Dermis blood vessel endothelial cell (primary cell): ENCODE results near the gene MBP. TPM values are rescaled to one million over a fixed set of nuclear protein-coding genes. Genes with fewer than 3 reads are reported as not detected.

Source experiments
- DNase-seq: peaks from one replicate; pipeline ENCODE4 v3.0.0; 2010
- total RNA-seq: library from RNA; depleted of rRNA; stranded (reverse); fragments of >200 nt; gene quantifications from 2 replicates; pipeline ENCODE4 v1.2.3, GENCODE V29; 2014

MBP gene
- 5.6 and 6.3 TPM in 2 replicates for total RNA-seq

- DNase-seq = peak; percentile 21
These were observed at the start of gene MBP for GRCh38 chr18:77132369-77133050. MBP (minus strand) TSS chr18:77132783; CDS start chr18:77105261, 27,522 bp downstream.

GRCh38 chr18:77181950-77182707 lies 49.5 kb upstream of the MBP start:
- DNase-seq = no peak

GRCh38 chr18:77178559-77178958 lies 46.0 kb upstream of the MBP start:
- no peak for DNase-seq

- DNase-seq = no peak
These were observed 44.4 kb upstream of the MBP start for GRCh38 chr18:77177009-77177408.

GRCh38 chr18:77173275-77174030 lies 40.9 kb upstream of the MBP start:
- DNase-seq = no peak

GRCh38 chr18:77170890-77171410 lies 38.4 kb upstream of the MBP start:
- DNase-seq = no peak

GRCh38 chr18:77168811-77169311 lies 36.3 kb upstream of the MBP start:
- DNase-seq = no peak

GRCh38 chr18:77167251-77167650 lies 34.7 kb upstream of the MBP start:
- no peak for DNase-seq

- DNase-seq = no peak
These were observed 33.9 kb upstream of the MBP start for GRCh38 chr18:77166523-77166922.

- no peak for DNase-seq
These were observed 33.1 kb upstream of the MBP start for GRCh38 chr18:77165503-77166188.

- DNase-seq = no peak
These were observed 32.3 kb upstream of the MBP start for GRCh38 chr18:77164763-77165485.

- DNase-seq = no peak
These were observed 31.4 kb upstream of the MBP start for GRCh38 chr18:77164026-77164425.

- no peak for DNase-seq
These were observed 30.0 kb upstream of the MBP start for GRCh38 chr18:77162580-77162979.

GRCh38 chr18:77161961-77162360 lies 29.4 kb upstream of the MBP start:
- no peak for DNase-seq

- no peak for DNase-seq
These were observed 28.8 kb upstream of the MBP start for GRCh38 chr18:77161383-77161782.

GRCh38 chr18:77160515-77160914 lies 27.9 kb upstream of the MBP start:
- DNase-seq = no peak

GRCh38 chr18:77157312-77157711 lies 24.7 kb upstream of the MBP start:
- no peak for DNase-seq

- DNase-seq = no peak
These were observed 22.4 kb upstream of the MBP start for GRCh38 chr18:77155031-77155430.

GRCh38 chr18:77153404-77153803 lies 20.8 kb upstream of the MBP start:
- DNase-seq = no peak

GRCh38 chr18:77151772-77152520 lies 19.4 kb upstream of the MBP start:
- no peak for DNase-seq
